ENCODE results near the gene CATSPER1.

- TF ChIP-seq, protein P1, sequence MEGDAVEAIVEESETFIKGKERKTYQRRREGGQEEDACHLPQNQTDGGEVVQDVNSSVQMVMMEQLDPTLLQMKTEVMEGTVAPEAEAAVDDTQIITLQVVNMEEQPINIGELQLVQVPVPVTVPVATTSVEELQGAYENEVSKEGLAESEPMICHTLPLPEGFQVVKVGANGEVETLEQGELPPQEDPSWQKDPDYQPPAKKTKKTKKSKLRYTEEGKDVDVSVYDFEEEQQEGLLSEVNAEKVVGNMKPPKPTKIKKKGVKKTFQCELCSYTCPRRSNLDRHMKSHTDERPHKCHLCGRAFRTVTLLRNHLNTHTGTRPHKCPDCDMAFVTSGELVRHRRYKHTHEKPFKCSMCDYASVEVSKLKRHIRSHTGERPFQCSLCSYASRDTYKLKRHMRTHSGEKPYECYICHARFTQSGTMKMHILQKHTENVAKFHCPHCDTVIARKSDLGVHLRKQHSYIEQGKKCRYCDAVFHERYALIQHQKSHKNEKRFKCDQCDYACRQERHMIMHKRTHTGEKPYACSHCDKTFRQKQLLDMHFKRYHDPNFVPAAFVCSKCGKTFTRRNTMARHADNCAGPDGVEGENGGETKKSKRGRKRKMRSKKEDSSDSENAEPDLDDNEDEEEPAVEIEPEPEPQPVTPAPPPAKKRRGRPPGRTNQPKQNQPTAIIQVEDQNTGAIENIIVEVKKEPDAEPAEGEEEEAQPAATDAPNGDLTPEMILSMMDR (conservative IDR thresholded peaks at IDR 0.05): no peak
- TF ChIP-seq EZH2 (IDR thresholded peaks at IDR 0.05; ENCODE audit: low read depth): no peak
Observed at GRCh38 chr11:66071381-66071801, 45.1 kb upstream of the CATSPER1 start.
